GM12875 (cell line): ENCODE measurements around the gene PDCD7.

Experiments
- H3K4me3 ChIP-seq: one replicate; pipeline ENCODE4 v1.5.1; 2011; ENCODE audit warnings: low read depth, low read length, control low read depth
- TF ChIP-seq, protein P1 (sequence below): IDR thresholded peaks from 2 replicates; pipeline ENCODE4 v1.5.1; 2011; ENCODE audit warnings: low read depth, mild to moderate bottlenecking, control low read depth, inconsistent platforms, low read length, moderate library complexity, borderline replicate concordance; ENCODE audit not compliant: insufficient read depth

The PDCD7 gene

DNA sequence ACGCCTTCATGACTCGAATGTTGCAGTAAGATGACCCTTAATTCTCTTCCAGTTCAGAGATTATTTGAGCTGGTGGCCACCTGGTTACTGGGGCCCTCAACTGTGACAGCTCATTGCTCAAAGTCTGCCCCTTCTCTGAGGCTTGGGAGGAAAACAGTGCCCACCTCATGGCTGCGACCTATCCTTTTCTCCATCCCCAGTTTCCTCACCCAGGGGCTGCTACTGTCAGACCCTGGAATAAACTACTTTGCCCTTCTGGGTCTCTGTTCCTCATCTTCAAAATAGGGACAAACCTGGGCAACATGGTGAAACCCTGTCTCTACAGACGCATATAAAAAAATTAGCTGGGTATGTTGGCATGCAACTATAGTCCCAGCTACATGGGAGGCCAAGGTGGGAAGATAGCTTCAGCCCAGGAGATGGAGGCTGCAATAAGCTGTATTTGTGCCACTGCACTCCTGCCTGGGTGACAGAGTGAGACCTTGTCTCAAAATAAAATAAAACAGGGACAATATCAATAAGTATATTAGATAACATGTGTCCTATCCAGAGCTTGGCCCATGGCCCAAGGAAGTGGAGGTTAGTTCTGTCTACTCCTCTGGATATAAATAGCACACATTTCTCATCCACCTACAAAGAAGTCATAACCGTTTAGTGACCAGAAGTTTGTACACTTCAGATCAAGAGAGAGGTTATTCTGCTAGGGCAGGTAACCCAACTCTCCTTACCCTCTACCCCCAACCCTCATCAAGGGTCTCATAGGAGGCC, 63.6 kb downstream of the PDCD7 start:
- no peak overlapping the region for H3K4me3 ChIP-seq
- TF ChIP-seq, protein P1, sequence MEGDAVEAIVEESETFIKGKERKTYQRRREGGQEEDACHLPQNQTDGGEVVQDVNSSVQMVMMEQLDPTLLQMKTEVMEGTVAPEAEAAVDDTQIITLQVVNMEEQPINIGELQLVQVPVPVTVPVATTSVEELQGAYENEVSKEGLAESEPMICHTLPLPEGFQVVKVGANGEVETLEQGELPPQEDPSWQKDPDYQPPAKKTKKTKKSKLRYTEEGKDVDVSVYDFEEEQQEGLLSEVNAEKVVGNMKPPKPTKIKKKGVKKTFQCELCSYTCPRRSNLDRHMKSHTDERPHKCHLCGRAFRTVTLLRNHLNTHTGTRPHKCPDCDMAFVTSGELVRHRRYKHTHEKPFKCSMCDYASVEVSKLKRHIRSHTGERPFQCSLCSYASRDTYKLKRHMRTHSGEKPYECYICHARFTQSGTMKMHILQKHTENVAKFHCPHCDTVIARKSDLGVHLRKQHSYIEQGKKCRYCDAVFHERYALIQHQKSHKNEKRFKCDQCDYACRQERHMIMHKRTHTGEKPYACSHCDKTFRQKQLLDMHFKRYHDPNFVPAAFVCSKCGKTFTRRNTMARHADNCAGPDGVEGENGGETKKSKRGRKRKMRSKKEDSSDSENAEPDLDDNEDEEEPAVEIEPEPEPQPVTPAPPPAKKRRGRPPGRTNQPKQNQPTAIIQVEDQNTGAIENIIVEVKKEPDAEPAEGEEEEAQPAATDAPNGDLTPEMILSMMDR, result no peak

DNA sequence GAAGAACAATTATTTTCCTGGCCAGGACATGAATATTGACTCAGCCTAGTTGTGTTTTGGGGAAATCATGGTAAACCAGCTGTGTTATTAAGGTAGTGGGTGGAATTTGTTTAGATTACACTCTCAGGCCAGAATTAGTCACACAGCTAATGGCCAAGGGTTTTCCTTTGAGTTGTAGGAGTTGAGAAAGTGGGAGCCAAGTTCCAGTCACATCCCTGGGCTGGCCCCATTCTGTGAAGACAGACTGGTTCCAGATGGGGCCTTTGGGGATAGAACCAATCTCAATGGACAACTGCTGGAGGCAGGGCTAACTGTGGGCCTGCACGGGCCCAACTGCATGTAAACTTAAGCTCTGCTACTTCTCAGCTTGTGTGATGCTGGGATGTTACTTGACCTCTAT, 64.4 kb downstream of the PDCD7 start:
- H3K4me3 ChIP-seq, result no peak overlapping the region
- TF ChIP-seq, protein P1, result no peak

DNA sequence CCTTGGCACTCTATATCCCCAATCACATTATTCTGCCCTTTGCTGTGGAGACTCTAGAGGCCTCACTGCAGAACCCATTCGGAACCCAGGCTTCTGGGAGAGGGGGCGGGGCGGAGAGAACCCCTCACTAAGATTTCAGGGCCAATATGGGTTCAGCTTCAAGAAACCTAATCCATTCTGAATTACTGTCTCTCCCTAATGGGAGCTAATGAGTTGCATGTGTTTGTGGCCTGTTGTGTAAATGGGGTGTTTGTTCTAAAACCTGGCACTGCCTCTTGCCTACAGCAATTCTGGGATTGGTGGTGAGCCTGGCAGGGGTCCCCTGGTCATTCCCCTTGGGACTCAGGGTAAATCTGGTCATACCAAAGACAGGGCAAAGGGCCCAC, 65.2 kb downstream of the PDCD7 start:
- no peak overlapping the region for H3K4me3 ChIP-seq
- TF ChIP-seq, protein P1, result no peak

DNA sequence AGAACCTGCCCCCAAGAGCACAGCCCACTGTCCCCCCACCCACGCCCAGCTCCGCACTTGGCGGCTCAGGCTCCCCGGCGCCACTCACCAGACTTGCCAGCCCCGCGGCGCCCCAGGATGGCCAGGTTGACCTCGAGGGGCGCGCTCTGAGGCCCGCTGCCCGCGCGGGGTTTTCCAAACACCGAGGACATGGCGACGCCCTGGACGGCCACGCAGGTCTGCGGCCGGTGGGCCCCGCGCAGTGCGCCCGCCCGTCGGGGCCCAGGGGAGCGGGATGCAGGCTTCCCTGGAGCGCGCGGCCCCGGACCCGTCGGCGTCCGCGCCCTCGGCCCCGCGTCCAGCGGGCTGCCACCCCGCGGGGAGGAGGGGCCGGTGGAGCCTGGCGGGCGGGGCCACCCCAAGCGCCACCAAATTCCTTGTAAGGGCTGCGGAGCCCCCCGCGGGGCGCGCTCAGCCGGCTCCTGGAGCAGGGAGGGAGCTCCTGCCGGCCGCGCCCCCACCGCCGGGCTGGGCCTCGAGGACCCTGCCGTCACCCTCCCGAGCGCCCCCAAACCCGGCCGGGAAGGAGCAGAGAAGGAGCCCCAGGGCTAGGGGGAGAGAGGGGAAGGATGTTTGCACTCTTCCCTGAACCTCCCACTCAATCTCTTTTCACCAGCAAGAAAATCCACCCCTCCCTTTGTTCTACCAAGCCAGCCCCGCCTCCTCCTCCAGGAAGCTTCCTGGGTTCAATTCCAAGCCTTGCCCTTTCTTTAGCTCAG, 65.8 kb downstream of the PDCD7 start, which contains the start of gene RASL12:
TSS of gene RASL12 (minus strand) at position 347 of the 758 bp plus-strand sequence. CDS start at position 191, 156 bp downstream.
- TF ChIP-seq, protein P1, result no peak
- H3K4me3 ChIP-seq, result no peak within 1 kb of the TSS
